Loucy (cell line): ENCODE data around the gene FHL1.

Source experiments
- CTCF ChIP-seq: fragments of 200-600 bp; sonication (generic); conservative IDR thresholded peaks from 2 replicates; pipeline ENCODE4 v1.5.1; 2014; ENCODE audit warnings: mild to moderate bottlenecking, antibody characterized with exemption, low read length
- EZH2phosphoT487 ChIP-seq: fragments of 200-600 bp; IDR thresholded peaks from 2 replicates; pipeline ENCODE4 v1.6.1; 2018; ENCODE audit warnings: antibody characterized with exemption, mild to moderate bottlenecking, moderate library complexity, borderline replicate concordance

DNA sequence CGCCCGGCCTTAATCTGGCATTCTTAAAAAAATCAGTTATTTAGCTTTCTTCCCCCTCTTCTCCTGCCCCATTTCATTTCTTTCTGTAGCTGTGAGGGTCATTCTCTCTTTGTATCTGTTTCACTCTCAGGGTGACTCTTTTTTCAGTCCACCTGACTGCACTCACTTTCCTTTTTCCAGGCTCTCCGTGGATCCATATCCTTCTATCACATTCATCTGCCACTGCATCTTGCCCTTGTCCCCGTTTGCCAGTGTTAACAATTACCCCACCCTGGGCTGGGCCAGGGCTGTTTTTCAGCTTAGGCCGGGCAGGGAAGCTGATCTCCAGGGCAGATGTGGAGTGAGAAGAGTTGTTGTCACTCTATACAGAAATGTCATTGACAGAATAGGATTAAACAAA, 7.7 kb downstream of the FHL1 start:
- TF ChIP-seq CTCF: no peak
- TF ChIP-seq EZH2phosphoT487: no peak
